ENCODE results near the gene ITPK1. TPM values are rescaled to one million over a fixed set of nuclear protein-coding genes. Genes with fewer than 3 reads are reported as not detected.

ITPK1 gene
- total RNA-seq, 4 donors from 2014 or later, result 43.9 to 56.1 (median 44.5) TPM

- Histone ChIP-seq H3K9me3 (no peaks in the 10 kb centered on the region), H3K27me3 (no peaks in the 10 kb centered on the region), H3K4me3 (replicated peaks in 1 of 3) (no peak overlapping the region), H3K27ac (no peak overlapping the region), H3K36me3 (peaks cover 0 to 8% of the 10 kb centered on the region in 2 donors), H3K4me1 (peaks cover 4 to 8% of the 10 kb centered on the region in 2 donors)
- TF ChIP-seq POLR2A (IDR thresholded peaks at IDR 0.05) (no peak), CTCF (IDR thresholded peaks at IDR 0.05) (no peak)
- intact Hi-C loops (cut with DNase I), result no loop called here
- WGBS, 2 donors, result 84 to 86% methylated on average over 7 to 10 of the region's 10 CpGs
- DNase-seq, result no peak
Observed at GRCh38 chr14:92959189-92959531, 156.6 kb downstream of the ITPK1 start.

GRCh38 chr14:92958373-92959188 lies 157.1 kb downstream of the ITPK1 start:
- Histone ChIP-seq H3K27me3 (no peaks in the 10 kb centered on the region), H3K4me3 (replicated peaks in 1 of 3) (no peak overlapping the region), H3K36me3 (peaks cover 0 to 8% of the 10 kb centered on the region in 2 donors), H3K4me1 (peaks cover 0 to 2% of the 10 kb centered on the region in 2 donors), H3K27ac (no peak overlapping the region), H3K9me3 (no peaks in the 10 kb centered on the region)
- DNase-seq, result no peak
- TF ChIP-seq POLR2A (IDR thresholded peaks at IDR 0.05), result no peak
- no peak for TF ChIP-seq CTCF (IDR thresholded peaks at IDR 0.05)
- 93 to 95% methylated on average over 12 to 20 of the region's 22 CpGs for WGBS, 2 donors
- intact Hi-C loops (cut with DNase I), result no loop called here

- Histone ChIP-seq H3K4me3 (replicated peaks in 1 of 3) (no peak overlapping the region), H3K27me3 (no peaks in the 10 kb centered on the region), H3K4me1 (no peaks in the 10 kb centered on the region), H3K9me3 (no peaks in the 10 kb centered on the region), H3K27ac (no peak overlapping the region), H3K36me3 (peaks cover 0 to 8% of the 10 kb centered on the region in 2 donors)
- DNase-seq, result no peak
- intact Hi-C loops (cut with DNase I), result no loop called here
- 83 to 90% methylated on average over 11 of the region's 11 CpGs for WGBS, 2 donors
- TF ChIP-seq CTCF (IDR thresholded peaks at IDR 0.05) (no peak), POLR2A (IDR thresholded peaks at IDR 0.05) (no peak)
Observed at GRCh38 chr14:92956961-92957360, 158.8 kb downstream of the ITPK1 start.

GRCh38 chr14:92955381-92955780 lies 160.3 kb downstream of the ITPK1 start:
- TF ChIP-seq POLR2A (IDR thresholded peaks at IDR 0.05), result no peak
- H3K9me3 ChIP-seq, result no peaks in the 10 kb centered on the region
- intact Hi-C loops (cut with DNase I), result no loop called here
- WGBS, 2 donors, result 96% methylated on average over 7 of the region's 7 CpGs
- H3K4me1 ChIP-seq, result no peaks in the 10 kb centered on the region
- H3K4me3 ChIP-seq (replicated peaks in 1 of 3), result no peak overlapping the region
- no peak overlapping the region for H3K27ac ChIP-seq
- peaks cover 2 to 15% of the 10 kb centered on the region in 2 donors for H3K36me3 ChIP-seq
- no peak for DNase-seq
- no peaks in the 10 kb centered on the region for H3K27me3 ChIP-seq

GRCh38 chr14:92954933-92955332 lies 160.8 kb downstream of the ITPK1 start:
- 85 to 95% methylated on average over 5 of the region's 5 CpGs for WGBS, 2 donors
- Histone ChIP-seq H3K4me3 (replicated peaks in 1 of 3) (no peak overlapping the region), H3K9me3 (no peaks in the 10 kb centered on the region), H3K27ac (no peak overlapping the region), H3K4me1 (no peaks in the 10 kb centered on the region), H3K36me3 (peaks cover 5 to 15% of the 10 kb centered on the region in 2 donors), H3K27me3 (no peaks in the 10 kb centered on the region)
- DNase-seq, result no peak
- TF ChIP-seq CTCF (IDR thresholded peaks at IDR 0.05), result no peak
- TF ChIP-seq POLR2A (IDR thresholded peaks at IDR 0.05), result no peak
- intact Hi-C loops (cut with DNase I), result no loop called here

Data from thyroid gland (tissue), 4 donors.